ENCODE measurements around the gene P3R3URF.

- TF ChIP-seq CTCF (IDR thresholded peaks at IDR 0.05) (no peak), POLR2A (IDR thresholded peaks at IDR 0.05) (no peak)
Observed at GRCh38 chr1:46172321-46172720, 4.0 kb downstream of the P3R3URF start.

Measured in ovary (tissue), 3 donors.